ENCODE results near the gene LMO2. TPM values are rescaled to one million over a fixed set of nuclear protein-coding genes. Genes with fewer than 3 reads are reported as not detected.

LMO2 gene
- total RNA-seq, 2 donors from 2014 or later = 37.0 to 74.3 TPM

GRCh38 chr11:33866936-33867335 lies 24.9 kb downstream of the LMO2 start:
- ATAC-seq (ENCODE audit: insufficient number of reproducible peaks, low FRiP score, low read depth) = no peak
- DNase-seq (ENCODE audit: low spot score) = no peak
- no peak overlapping the region for H3K4me3 ChIP-seq
- no peaks in the 10 kb centered on the region for H3K36me3 ChIP-seq
- H3K27ac ChIP-seq = no peak overlapping the region
- peaks cover 0 to 16% of the 10 kb centered on the region in 2 donors for H3K4me1 ChIP-seq (ENCODE audit: control insufficient read depth in 1 of 2, low read depth in 2 of 2)
- no peaks in the 10 kb centered on the region for H3K9me3 ChIP-seq
- H3K27me3 ChIP-seq (replicated peaks; ENCODE audit: insufficient read depth) = no peaks in the 10 kb centered on the region
- TF ChIP-seq, protein P1, sequence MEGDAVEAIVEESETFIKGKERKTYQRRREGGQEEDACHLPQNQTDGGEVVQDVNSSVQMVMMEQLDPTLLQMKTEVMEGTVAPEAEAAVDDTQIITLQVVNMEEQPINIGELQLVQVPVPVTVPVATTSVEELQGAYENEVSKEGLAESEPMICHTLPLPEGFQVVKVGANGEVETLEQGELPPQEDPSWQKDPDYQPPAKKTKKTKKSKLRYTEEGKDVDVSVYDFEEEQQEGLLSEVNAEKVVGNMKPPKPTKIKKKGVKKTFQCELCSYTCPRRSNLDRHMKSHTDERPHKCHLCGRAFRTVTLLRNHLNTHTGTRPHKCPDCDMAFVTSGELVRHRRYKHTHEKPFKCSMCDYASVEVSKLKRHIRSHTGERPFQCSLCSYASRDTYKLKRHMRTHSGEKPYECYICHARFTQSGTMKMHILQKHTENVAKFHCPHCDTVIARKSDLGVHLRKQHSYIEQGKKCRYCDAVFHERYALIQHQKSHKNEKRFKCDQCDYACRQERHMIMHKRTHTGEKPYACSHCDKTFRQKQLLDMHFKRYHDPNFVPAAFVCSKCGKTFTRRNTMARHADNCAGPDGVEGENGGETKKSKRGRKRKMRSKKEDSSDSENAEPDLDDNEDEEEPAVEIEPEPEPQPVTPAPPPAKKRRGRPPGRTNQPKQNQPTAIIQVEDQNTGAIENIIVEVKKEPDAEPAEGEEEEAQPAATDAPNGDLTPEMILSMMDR (IDR thresholded peaks at IDR 0.05) = no peak

DNA sequence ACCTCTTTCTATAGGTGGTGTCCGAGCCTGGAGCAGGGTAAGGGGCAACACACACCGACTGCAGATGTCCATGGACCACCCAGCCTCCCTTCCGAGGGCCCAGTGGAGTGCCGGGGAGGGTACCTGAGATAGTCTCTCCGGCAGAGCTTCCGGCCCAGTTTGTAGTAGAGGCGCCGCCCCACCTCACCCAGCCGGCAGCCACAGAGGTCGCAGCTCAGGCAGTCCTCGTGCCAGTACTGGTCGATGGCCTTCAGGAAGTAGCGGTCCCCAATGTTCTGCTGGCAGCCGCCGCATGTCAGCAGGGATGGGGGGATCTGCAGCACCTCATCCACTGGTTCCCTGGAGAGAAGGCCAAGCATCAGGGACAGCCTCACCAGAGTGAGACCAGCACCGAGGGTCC lies 27.4 kb downstream of the LMO2 start:
- Histone ChIP-seq H3K27me3 (replicated peaks; ENCODE audit: insufficient read depth) (no peaks in the 10 kb centered on the region), H3K4me3 (no peak overlapping the region), H3K4me1 (ENCODE audit: control insufficient read depth in 1 of 2, low read depth in 2 of 2) (peaks cover 0 to 6% of the 10 kb centered on the region in 2 donors), H3K9me3 (no peaks in the 10 kb centered on the region), H3K36me3 (no peaks in the 10 kb centered on the region), H3K27ac (no peak overlapping the region)
- ATAC-seq (ENCODE audit: insufficient number of reproducible peaks, low FRiP score, low read depth) (no peak), DNase-seq (ENCODE audit: low spot score) (no peak)
- TF ChIP-seq, protein P1 (IDR thresholded peaks at IDR 0.05) = no peak

DNA sequence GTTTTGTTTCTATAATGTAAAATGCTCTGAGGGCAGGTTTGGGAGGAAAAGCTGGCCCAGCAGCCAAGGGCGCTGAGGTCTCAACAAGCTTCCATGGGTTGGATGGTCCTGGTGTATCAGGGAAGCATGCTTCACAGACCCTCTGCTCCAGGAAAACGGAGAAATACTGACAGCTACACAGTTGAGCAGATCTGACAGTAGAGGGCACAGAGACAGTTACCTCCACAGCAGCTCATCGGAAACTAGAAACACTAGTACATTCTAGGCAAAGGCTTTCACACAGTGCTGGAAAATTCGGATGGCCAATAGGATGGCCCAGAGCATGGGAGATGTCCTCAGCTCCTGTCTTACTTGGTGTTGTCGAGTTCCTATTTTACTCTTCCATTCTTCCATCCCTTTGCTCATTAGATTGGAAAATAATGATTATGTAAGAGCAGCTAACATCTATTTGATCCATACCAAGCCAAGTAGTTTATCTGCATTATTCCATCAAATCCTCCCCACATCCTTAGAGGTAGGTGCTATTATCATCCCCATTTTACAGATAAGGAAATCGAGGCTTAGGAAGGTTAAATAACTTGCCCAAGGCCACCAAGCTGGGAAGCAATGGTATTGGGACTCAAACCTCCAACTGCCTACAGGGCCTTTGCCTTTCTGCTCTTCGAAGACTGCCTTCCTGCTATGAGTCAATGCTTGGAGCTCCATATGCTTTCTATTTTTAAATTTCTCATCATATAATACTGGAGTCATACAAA lies 28.3 kb downstream of the LMO2 start:
- ATAC-seq (ENCODE audit: insufficient number of reproducible peaks, low FRiP score, low read depth) = no peak

GRCh38 chr11:33861941-33862589 lies 29.8 kb downstream of the LMO2 start:
- Histone ChIP-seq H3K36me3 (no peaks in the 10 kb centered on the region), H3K27me3 (replicated peaks; ENCODE audit: insufficient read depth) (no peaks in the 10 kb centered on the region), H3K4me3 (no peak overlapping the region), H3K9me3 (no peaks in the 10 kb centered on the region), H3K27ac (no peak overlapping the region), H3K4me1 (ENCODE audit: control insufficient read depth in 1 of 2, low read depth in 2 of 2) (no peaks in the 10 kb centered on the region)
- DNase-seq (ENCODE audit: low spot score) = no peak
- TF ChIP-seq, protein P1 (IDR thresholded peaks at IDR 0.05) = no peak
- ATAC-seq (ENCODE audit: insufficient number of reproducible peaks, low FRiP score, low read depth) = no peak

More for the DNA sequence above, 28.3 kb downstream of the LMO2 start:
- Histone ChIP-seq H3K4me1 (ENCODE audit: control insufficient read depth in 1 of 2, low read depth in 2 of 2) (peaks cover 0 to under 1% of the 10 kb centered on the region in 2 donors), H3K27ac (no peak overlapping the region), H3K4me3 (no peak overlapping the region), H3K36me3 (no peaks in the 10 kb centered on the region), H3K9me3 (no peaks in the 10 kb centered on the region), H3K27me3 (replicated peaks; ENCODE audit: insufficient read depth) (no peaks in the 10 kb centered on the region)
- no peak for DNase-seq (ENCODE audit: low spot score)
- TF ChIP-seq, protein P1 (IDR thresholded peaks at IDR 0.05) = no peak

GRCh38 chr11:33861386-33861785 lies 30.5 kb downstream of the LMO2 start:
- no peaks in the 10 kb centered on the region for H3K27me3 ChIP-seq (replicated peaks; ENCODE audit: insufficient read depth)
- ATAC-seq (ENCODE audit: insufficient number of reproducible peaks, low FRiP score, low read depth) (no peak), DNase-seq (ENCODE audit: low spot score) (no peak)
- H3K36me3 ChIP-seq = no peaks in the 10 kb centered on the region
- no peak overlapping the region for H3K27ac ChIP-seq
- no peak overlapping the region for H3K4me3 ChIP-seq
- TF ChIP-seq, protein P1 (IDR thresholded peaks at IDR 0.05) = no peak
- no peaks in the 10 kb centered on the region for H3K9me3 ChIP-seq
- H3K4me1 ChIP-seq (ENCODE audit: control insufficient read depth in 1 of 2, low read depth in 2 of 2) = no peaks in the 10 kb centered on the region
